MCF 10A (cell line): Measurements from ENCODE around the gene SUPV3L1. TPM values are rescaled to one million over a fixed set of nuclear protein-coding genes. Genes with fewer than 3 reads are reported as not detected.
A peak's percentile ranks its signal among the peaks of the same experiment; 100 is the strongest.

ENCODE experiments used
- Bru-seq: library from RNA; stranded (reverse); fragments of 400-500 nt; gene quantifications from one replicate; lab custom pipeline; 2021; lab: Mats Ljungman, UMichigan
- BruChase-seq, 2 experiments: library from RNA; stranded (reverse); fragments of 400-500 nt; gene quantifications; one replicate each; lab custom pipeline; 2021; lab: Mats Ljungman, UMichigan
- BruUV-seq: library from RNA; stranded (reverse); fragments of 400-500 nt; replicated peaks from 2 replicates; lab custom pipeline; 2021; lab: Mats Ljungman, UMichigan
- CTCF ChIA-PET: fragments of 300-600 bp; sonication (Branson Sonifier 250); formaldehyde crosslinking; extraction: SDS; loops from one replicate; lab custom pipeline; 2021; ENCODE audit warnings: antibody characterized with exemption, inconsistent platforms; lab: Yijun Ruan, JAX
- POLR2A ChIA-PET: fragments of 300-600, 350-650 bp; sonication (Branson Sonifier 250); formaldehyde crosslinking; extraction: SDS; loops from one replicate; lab custom pipeline; 2020; ENCODE audit warnings: antibody characterized with exemption, inconsistent platforms; lab: Yijun Ruan, JAX
- DNase-seq: peaks from one replicate; pipeline ENCODE4 v3.0.0-alpha.2; 2018; ENCODE audit not compliant: unreplicated experiment
- H3K27ac Mint-ChIP-seq: one replicate; pipeline ENCODE4 v1.8.0; 2022; ENCODE audit warnings: mild to moderate bottlenecking, low read depth, mixed read lengths; ENCODE audit not compliant: unreplicated experiment
- H3K27me3 Mint-ChIP-seq: one replicate; pipeline ENCODE4 v1.8.0; 2022; ENCODE audit warnings: mixed read lengths; ENCODE audit not compliant: insufficient read depth, unreplicated experiment
- H3K36me3 Mint-ChIP-seq: one replicate; pipeline ENCODE4 v1.8.0; 2022; ENCODE audit warnings: mild to moderate bottlenecking, moderate library complexity, mixed read lengths; ENCODE audit not compliant: insufficient read depth, unreplicated experiment
- H3K4me1 Mint-ChIP-seq: one replicate; pipeline ENCODE4 v1.8.0; 2022; ENCODE audit warnings: mixed read lengths; ENCODE audit not compliant: insufficient read depth, unreplicated experiment
- H3K4me3 Mint-ChIP-seq: one replicate; pipeline ENCODE4 v1.8.0; 2022; ENCODE audit warnings: mild to moderate bottlenecking, moderate library complexity, mixed read lengths; ENCODE audit not compliant: unreplicated experiment
- H3K9me3 Mint-ChIP-seq: one replicate; pipeline ENCODE4 v1.8.0; 2022; ENCODE audit warnings: mixed read lengths; ENCODE audit not compliant: unreplicated experiment
- intact Hi-C: fragments of 100-400 bp; cut with micrococcal nuclease; formaldehyde crosslinking; loops from 2 replicates; pipeline ENCODE4 v1.14.1; 2022
- long read RNA-seq: library from polyadenylated mRNA; stranded (forward); transcript quantifications from one replicate; pipeline ENCODE4 v2.0.0, GENCODE V29; 2022
- total RNA-seq: library from RNA; stranded (reverse); gene quantifications from 2 replicates; pipeline ENCODE4 v1.2.3, GENCODE V29; 2022
- TF ChIP-seq, protein P1 (sequence below): fragments of 200-600 bp; IDR thresholded peaks from one replicate; pipeline ENCODE4 v1.8.0; 2022; ENCODE audit warnings: antibody characterized with exemption, mild to moderate bottlenecking; ENCODE audit not compliant: unreplicated experiment

The SUPV3L1 gene
- total RNA-seq: 65.1 and 73.6 TPM in 2 replicates
- percentile 87 among the genes with signal in this experiment for Bru-seq, nascent RNA
- BruChase-seq, experiment 1, labeled RNA remaining after a 6-hour chase: percentile 85 among the genes with signal in this experiment
- percentile 86 among the genes with signal in this experiment for BruChase-seq, experiment 2, labeled RNA remaining after a 2-hour chase
- long read RNA-seq, transcript SUPV3L1-203 (6 exons, 2,392 nt): minor isoform, 10 of 176 reads
- long read RNA-seq, transcript SUPV3L1-201 (15 exons, 2,484 nt): major isoform, 139 of 176 reads
- long read RNA-seq, partial matches to known transcripts: 4 of 176 reads
- long read RNA-seq, other reads (novel, unspliced or antisense): 23 of 176 reads

DNA sequence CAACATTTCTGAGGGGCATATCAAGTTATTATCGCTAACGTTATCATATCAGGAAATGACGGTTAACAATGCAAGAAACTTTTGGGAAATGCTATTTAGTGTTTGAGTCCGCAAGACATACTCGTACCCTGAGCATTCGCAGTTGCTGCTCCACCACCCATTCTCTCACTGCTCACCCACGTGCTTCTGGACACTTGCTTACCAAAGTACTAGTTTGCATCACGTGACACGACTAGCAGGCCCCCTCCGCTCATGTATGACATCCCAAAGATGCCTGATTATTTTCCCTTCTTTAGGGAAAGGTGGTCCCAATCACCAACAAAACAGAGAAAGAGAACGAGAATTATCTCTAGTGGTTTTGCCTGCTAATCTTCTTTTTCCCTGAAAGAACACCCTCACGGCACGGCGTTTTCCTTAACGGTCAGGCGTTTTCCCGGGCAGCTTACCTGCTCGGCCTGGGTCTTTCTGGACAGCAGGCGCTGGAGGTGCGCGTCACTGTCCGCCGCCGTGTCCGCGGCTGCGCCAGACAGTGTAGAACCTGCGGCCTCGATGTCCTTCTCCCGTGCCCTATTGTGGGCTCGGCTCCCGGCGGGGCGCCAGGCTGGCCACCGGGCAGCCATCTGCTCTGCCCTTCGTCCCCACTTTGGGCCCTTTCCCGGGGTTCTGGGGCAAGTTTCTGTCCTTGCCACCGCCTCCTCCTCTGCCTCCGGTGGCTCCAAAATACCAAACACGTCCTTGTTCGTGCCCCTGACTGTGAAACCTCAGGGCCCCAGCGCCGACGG, at the start of gene SUPV3L1:
TSS of gene SUPV3L1 (plus strand) at position 492 of the 782 bp plus-strand sequence. CDS start at position 550, 58 bp downstream.
- no TSS peak for BruUV-seq
- Mint-ChIP-seq H3K36me3 (peaks cover 14% of the 10 kb centered on the region), H3K27ac (peak within 1 kb of the TSS; percentile 100), H3K27me3 (no peaks in the 10 kb centered on the region), H3K4me3 (peak within 1 kb of the TSS; percentile 92), H3K4me1 (peaks cover 33% of the 10 kb centered on the region), H3K9me3 (no peaks in the 10 kb centered on the region)
- peak; percentile 97 for DNase-seq
- TF ChIP-seq, protein P1, sequence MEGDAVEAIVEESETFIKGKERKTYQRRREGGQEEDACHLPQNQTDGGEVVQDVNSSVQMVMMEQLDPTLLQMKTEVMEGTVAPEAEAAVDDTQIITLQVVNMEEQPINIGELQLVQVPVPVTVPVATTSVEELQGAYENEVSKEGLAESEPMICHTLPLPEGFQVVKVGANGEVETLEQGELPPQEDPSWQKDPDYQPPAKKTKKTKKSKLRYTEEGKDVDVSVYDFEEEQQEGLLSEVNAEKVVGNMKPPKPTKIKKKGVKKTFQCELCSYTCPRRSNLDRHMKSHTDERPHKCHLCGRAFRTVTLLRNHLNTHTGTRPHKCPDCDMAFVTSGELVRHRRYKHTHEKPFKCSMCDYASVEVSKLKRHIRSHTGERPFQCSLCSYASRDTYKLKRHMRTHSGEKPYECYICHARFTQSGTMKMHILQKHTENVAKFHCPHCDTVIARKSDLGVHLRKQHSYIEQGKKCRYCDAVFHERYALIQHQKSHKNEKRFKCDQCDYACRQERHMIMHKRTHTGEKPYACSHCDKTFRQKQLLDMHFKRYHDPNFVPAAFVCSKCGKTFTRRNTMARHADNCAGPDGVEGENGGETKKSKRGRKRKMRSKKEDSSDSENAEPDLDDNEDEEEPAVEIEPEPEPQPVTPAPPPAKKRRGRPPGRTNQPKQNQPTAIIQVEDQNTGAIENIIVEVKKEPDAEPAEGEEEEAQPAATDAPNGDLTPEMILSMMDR: no peak
- ChIA-PET CTCF (interaction anchor here (0.6 to 0.8 kb wide), 2 partner anchors 16 to 191 kb away, joined by 3 read pairs; no protein-coding TSS in a partner anchor), POLR2A (interaction anchor here (0.6 to 2.0 kb wide), 25 partner anchors 10 to 1005 kb away, joined by 3 to 15 read pairs (median 4); partner anchors contain the start of genes DDX21 and HKDC1)
- intact Hi-C loops: loop anchor here (2.0 kb wide), 1 partner anchor 43 kb away; no protein-coding TSS in a partner anchor

DNA sequence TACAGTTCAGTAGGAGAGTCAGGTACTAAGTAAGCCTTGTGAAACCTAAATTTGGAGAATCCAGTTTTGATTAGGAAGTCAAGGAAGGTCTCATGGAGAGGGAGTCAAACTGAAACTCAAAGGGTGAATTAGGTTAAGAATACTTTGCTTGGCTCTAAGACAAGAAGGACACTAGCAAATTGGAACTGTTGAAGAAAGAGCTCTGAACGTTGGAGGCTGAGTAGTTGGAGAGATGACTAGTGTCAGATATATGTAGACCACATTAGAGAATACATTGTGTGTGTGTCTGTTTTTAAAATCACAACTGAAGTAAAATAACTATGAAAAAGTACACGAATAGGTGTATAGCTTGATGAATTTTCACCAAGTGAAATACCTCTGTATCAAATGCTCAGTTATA, 49.8 kb upstream of the SUPV3L1 start:
- no peak for DNase-seq
- H3K9me3 Mint-ChIP-seq: no peaks in the 10 kb centered on the region
- POLR2A ChIA-PET: no interaction called here
- peak overlapping the region; percentile 47 for H3K27ac Mint-ChIP-seq
- BruUV-seq: no TSS peak
- peaks cover 14% of the 10 kb centered on the region for H3K4me1 Mint-ChIP-seq
- TF ChIP-seq, protein P1: no peak
- no peaks in the 10 kb centered on the region for H3K27me3 Mint-ChIP-seq
- CTCF ChIA-PET: interaction anchor here (0.5 kb wide), 1 partner anchor 92 kb away, joined by 3 read pairs; no protein-coding TSS in a partner anchor
- intact Hi-C loops: no loop called here
- no peak overlapping the region for H3K4me3 Mint-ChIP-seq
- peaks cover 38% of the 10 kb centered on the region for H3K36me3 Mint-ChIP-seq

GRCh38 chr10:69139961-69140360, 40.1 kb upstream of the SUPV3L1 start:
- POLR2A ChIA-PET: no interaction called here
- BruUV-seq: no TSS peak
- no peaks in the 10 kb centered on the region for H3K4me1 Mint-ChIP-seq
- TF ChIP-seq, protein P1: no peak
- H3K9me3 Mint-ChIP-seq: no peaks in the 10 kb centered on the region
- H3K27ac Mint-ChIP-seq: no peak overlapping the region
- no peak for DNase-seq
- peaks cover 38% of the 10 kb centered on the region for H3K36me3 Mint-ChIP-seq
- intact Hi-C loops: no loop called here
- no peaks in the 10 kb centered on the region for H3K27me3 Mint-ChIP-seq
- CTCF ChIA-PET: no interaction called here
- H3K4me3 Mint-ChIP-seq: no peak overlapping the region
